SK-N-MC (cell line): ENCODE measurements around the gene LCP2.

Experiments used
- EZH2 ChIP-seq: fragments of 200-600 bp; sonication (generic); IDR thresholded peaks from one replicate; pipeline ENCODE4 v1.6.1; 2017; ENCODE audit warnings: antibody characterized with exemption
- FOXP2 ChIP-seq: optimal IDR thresholded peaks from 2 replicates; pipeline ENCODE3; 2011; ENCODE audit warnings: mild to moderate bottlenecking, moderate library complexity; ENCODE audit not compliant: insufficient read depth; ENCODE audit errors: extremely low read length, control extremely low read depth
- POLR2AphosphoS5 ChIP-seq: IDR thresholded peaks from 2 replicates; pipeline ENCODE4 v1.6.1; 2012; ENCODE audit warnings: mild to moderate bottlenecking, low read depth, low read length, borderline replicate concordance

- TF ChIP-seq FOXP2 (no peak), EZH2 (no peak), POLR2AphosphoS5 (no peak)
Observed at GRCh38 chr5:170307575-170308465, 10.2 kb upstream of the LCP2 start.
